ENCODE measurements around the gene GDPD3.

Gene GDPD3

GRCh38 chr16:30112197-30113030 is 923 bp downstream of the GDPD3 start:
- Histone ChIP-seq H3K27ac (ENCODE audit: low read length) (no peak overlapping the region), H3K27me3 (ENCODE audit: low read depth, low read length) (no peaks in the 10 kb centered on the region), H3K4me3 (ENCODE audit: low read depth in 1 of 2, low read length in 2 of 2) (no peak overlapping the region), H3K4me1 (ENCODE audit: control insufficient read depth in 1 of 2, insufficient read depth in 2 of 2, low read length in 2 of 2) (no peaks in the 10 kb centered on the region), H3K36me3 (ENCODE audit: control insufficient read depth in 1 of 2, insufficient read depth in 2 of 2, low read length in 2 of 2) (peaks cover 6 to 53% of the 10 kb centered on the region in 2 donors), H3K9me3 (ENCODE audit: control insufficient read depth in 1 of 2, low read length in 2 of 2) (no peaks in the 10 kb centered on the region)

GRCh38 chr16:30110661-30111060 is 2.7 kb downstream of the GDPD3 start:
- no peaks in the 10 kb centered on the region for H3K27me3 ChIP-seq (ENCODE audit: low read depth, low read length)
- H3K4me3 ChIP-seq (ENCODE audit: low read depth in 1 of 2, low read length in 2 of 2) = no peak overlapping the region
- no peaks in the 10 kb centered on the region for H3K9me3 ChIP-seq (ENCODE audit: control insufficient read depth in 1 of 2, low read length in 2 of 2)
- peaks cover 0 to 44% of the 10 kb centered on the region in 2 donors for H3K36me3 ChIP-seq (ENCODE audit: control insufficient read depth in 1 of 2, insufficient read depth in 2 of 2, low read length in 2 of 2)
- no peak overlapping the region for H3K27ac ChIP-seq (ENCODE audit: low read length)
- H3K4me1 ChIP-seq (ENCODE audit: control insufficient read depth in 1 of 2, insufficient read depth in 2 of 2, low read length in 2 of 2) = no peaks in the 10 kb centered on the region

DNA sequence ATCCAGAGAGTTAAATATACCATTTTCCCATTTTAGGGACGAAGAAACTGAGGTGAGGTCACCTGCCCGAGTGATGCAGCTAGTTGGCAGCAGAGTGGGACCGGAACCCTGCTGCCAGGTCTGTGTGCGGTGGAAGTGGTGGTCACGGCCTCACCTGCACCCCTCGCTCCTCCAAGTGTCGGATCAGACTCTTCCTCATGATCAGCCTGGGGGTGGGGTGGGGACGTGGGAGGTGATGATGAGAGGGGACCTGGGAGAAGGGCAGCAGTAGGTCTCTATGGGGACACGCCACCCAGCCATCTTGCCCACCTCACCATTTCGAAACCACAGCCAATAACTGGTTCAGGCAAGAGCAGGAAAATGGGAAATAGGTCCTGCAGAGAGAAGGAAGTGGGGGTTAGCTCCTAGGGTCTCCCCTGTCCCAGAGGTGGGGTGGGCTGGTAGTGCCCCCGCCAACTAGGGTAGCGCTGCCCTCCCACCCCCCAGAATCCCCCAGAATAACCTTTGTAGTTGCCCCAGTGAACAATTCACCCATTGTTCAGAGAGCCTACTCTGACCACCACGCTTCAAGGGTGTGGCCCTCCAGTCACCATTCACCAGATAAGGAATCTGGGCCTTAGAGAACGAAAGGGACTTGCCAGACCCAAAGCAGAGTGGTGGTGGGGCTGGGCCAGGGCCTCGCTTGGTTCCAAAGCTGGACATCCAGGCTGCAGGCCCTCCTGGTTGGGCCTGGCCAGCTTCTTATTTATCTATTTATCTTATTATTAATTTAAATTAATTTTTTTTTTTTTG is 5.1 kb downstream of the GDPD3 start:
- Histone ChIP-seq H3K4me1 (ENCODE audit: control insufficient read depth in 1 of 2, insufficient read depth in 2 of 2, low read length in 2 of 2) (no peaks in the 10 kb centered on the region), H3K9me3 (ENCODE audit: control insufficient read depth in 1 of 2, low read length in 2 of 2) (no peaks in the 10 kb centered on the region), H3K36me3 (ENCODE audit: control insufficient read depth in 1 of 2, insufficient read depth in 2 of 2, low read length in 2 of 2) (peaks cover 8 to 40% of the 10 kb centered on the region in 2 donors), H3K27me3 (ENCODE audit: low read depth, low read length) (no peaks in the 10 kb centered on the region), H3K4me3 (ENCODE audit: low read depth in 1 of 2, low read length in 2 of 2) (no peak overlapping the region), H3K27ac (ENCODE audit: low read length) (no peak overlapping the region)

DNA sequence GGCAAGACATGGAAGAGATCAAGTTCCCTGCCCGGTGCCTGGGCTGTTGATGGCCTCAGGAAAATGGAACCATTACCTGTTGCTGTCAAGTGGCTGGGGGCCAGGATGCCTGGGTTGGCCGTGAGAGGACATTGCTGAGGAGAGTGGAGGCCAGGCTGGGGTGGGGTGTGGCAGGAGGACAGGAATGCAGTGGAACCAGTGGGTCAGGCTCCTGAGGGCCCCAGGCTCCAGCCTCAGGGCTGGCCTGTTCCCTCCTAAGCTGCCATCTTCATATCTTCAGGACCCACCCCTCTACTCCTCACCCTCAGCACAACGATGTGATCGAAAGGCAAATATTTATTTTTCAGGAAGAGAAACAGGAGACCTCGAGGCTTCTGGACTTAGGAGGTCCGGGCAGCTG is 8.8 kb downstream of the GDPD3 start:
- H3K36me3 ChIP-seq (ENCODE audit: control insufficient read depth in 1 of 2, insufficient read depth in 2 of 2, low read length in 2 of 2) = peaks cover 8 to 36% of the 10 kb centered on the region in 2 donors
- H3K4me3 ChIP-seq (ENCODE audit: low read depth in 1 of 2, low read length in 2 of 2) = no peak overlapping the region
- H3K9me3 ChIP-seq (ENCODE audit: control insufficient read depth in 1 of 2, low read length in 2 of 2) = no peaks in the 10 kb centered on the region
- no peaks in the 10 kb centered on the region for H3K27me3 ChIP-seq (ENCODE audit: low read depth, low read length)
- no peaks in the 10 kb centered on the region for H3K4me1 ChIP-seq (ENCODE audit: control insufficient read depth in 1 of 2, insufficient read depth in 2 of 2, low read length in 2 of 2)
- no peak overlapping the region for H3K27ac ChIP-seq (ENCODE audit: low read length)

GRCh38 chr16:30104090-30104489 is 9.2 kb downstream of the GDPD3 start:
- Histone ChIP-seq H3K9me3 (ENCODE audit: control insufficient read depth in 1 of 2, low read length in 2 of 2) (no peaks in the 10 kb centered on the region), H3K27ac (ENCODE audit: low read length) (no peak overlapping the region), H3K36me3 (ENCODE audit: control insufficient read depth in 1 of 2, insufficient read depth in 2 of 2, low read length in 2 of 2) (peaks cover 8 to 36% of the 10 kb centered on the region in 2 donors), H3K4me3 (ENCODE audit: low read depth in 1 of 2, low read length in 2 of 2) (no peak overlapping the region), H3K27me3 (ENCODE audit: low read depth, low read length) (no peaks in the 10 kb centered on the region), H3K4me1 (ENCODE audit: control insufficient read depth in 1 of 2, insufficient read depth in 2 of 2, low read length in 2 of 2) (no peaks in the 10 kb centered on the region)

DNA sequence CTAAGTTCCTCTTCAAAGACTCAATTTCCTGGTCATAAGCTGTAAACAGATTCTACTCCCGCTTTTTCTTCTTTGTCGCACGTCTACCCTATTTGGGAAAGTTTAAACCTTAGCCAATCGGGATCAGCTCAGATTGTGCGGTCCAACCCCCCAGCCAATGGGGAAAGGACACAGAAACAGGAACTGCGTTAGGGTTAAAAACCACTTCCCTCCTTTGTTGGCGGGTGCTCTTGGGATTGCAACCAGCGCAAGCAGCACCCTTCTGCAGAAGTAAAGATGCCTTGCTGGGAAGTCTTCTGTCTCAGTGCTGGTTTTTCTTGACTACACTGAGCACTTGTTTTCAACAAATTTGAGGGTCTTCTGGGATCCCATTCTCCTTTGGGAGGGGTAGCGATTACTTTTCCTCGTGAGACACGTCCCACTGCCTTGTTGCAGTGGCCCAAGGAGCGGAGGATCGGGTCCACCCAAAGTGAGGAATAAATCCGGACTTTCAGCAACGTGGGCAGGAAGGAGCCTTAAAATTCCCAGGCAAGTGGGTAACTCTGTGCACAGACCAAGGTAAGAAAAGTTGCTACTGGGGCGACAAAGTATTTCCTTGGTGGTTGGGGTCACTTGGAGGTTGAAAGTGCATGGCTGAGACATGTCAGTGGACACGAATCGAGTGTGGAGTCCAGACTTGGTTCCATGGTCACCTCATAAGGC is 16.3 kb downstream of the GDPD3 start:
- peaks cover 7 to 33% of the 10 kb centered on the region in 2 donors for H3K4me1 ChIP-seq (ENCODE audit: control insufficient read depth in 1 of 2, insufficient read depth in 2 of 2, low read length in 2 of 2)
- H3K4me3 ChIP-seq (ENCODE audit: low read depth in 1 of 2, low read length in 2 of 2) = peak overlapping the region; percentile 57 to 84
- no peaks in the 10 kb centered on the region for H3K27me3 ChIP-seq (ENCODE audit: low read depth, low read length)
- H3K9me3 ChIP-seq (ENCODE audit: control insufficient read depth in 1 of 2, low read length in 2 of 2) = peaks cover 7 to 11% of the 10 kb centered on the region in 2 donors
- no peak overlapping the region for H3K27ac ChIP-seq (ENCODE audit: low read length)
- peaks cover 7 to 9% of the 10 kb centered on the region in 2 donors for H3K36me3 ChIP-seq (ENCODE audit: control insufficient read depth in 1 of 2, insufficient read depth in 2 of 2, low read length in 2 of 2)

GRCh38 chr16:30096105-30096861 is 17.1 kb downstream of the GDPD3 start, which contains the start of gene YPEL3:
TSS of gene YPEL3 (minus strand) at chr16:30096213. CDS start at chr16:30095482, 731 bp downstream.
- Histone ChIP-seq H3K4me1 (ENCODE audit: control insufficient read depth in 1 of 2, insufficient read depth in 2 of 2, low read length in 2 of 2) (peaks cover 7 to 36% of the 10 kb centered on the region in 2 donors), H3K27ac (ENCODE audit: low read length) (peak within 1 kb of the TSS; percentile 84), H3K4me3 (ENCODE audit: low read depth in 1 of 2, low read length in 2 of 2) (peak within 1 kb of the TSS; percentile 75 to 84), H3K9me3 (ENCODE audit: control insufficient read depth in 1 of 2, low read length in 2 of 2) (peaks cover 7 to 11% of the 10 kb centered on the region in 2 donors), H3K36me3 (ENCODE audit: control insufficient read depth in 1 of 2, insufficient read depth in 2 of 2, low read length in 2 of 2) (peaks cover 7 to 9% of the 10 kb centered on the region in 2 donors), H3K27me3 (ENCODE audit: low read depth, low read length) (no peaks in the 10 kb centered on the region)

- Histone ChIP-seq H3K4me1 (ENCODE audit: control insufficient read depth in 1 of 2, insufficient read depth in 2 of 2, low read length in 2 of 2) (peaks cover 7 to 40% of the 10 kb centered on the region in 2 donors), H3K9me3 (ENCODE audit: control insufficient read depth in 1 of 2, low read length in 2 of 2) (peaks cover 7 to 11% of the 10 kb centered on the region in 2 donors), H3K36me3 (ENCODE audit: control insufficient read depth in 1 of 2, insufficient read depth in 2 of 2, low read length in 2 of 2) (peaks cover 7 to 9% of the 10 kb centered on the region in 2 donors), H3K27ac (ENCODE audit: low read length) (peak overlapping the region; percentile 84), H3K4me3 (ENCODE audit: low read depth in 1 of 2, low read length in 2 of 2) (peak overlapping the region; percentile 75 to 84), H3K27me3 (ENCODE audit: low read depth, low read length) (no peaks in the 10 kb centered on the region)
Measured at GRCh38 chr16:30095166-30096078, 17.9 kb downstream of the GDPD3 start.

DNA sequence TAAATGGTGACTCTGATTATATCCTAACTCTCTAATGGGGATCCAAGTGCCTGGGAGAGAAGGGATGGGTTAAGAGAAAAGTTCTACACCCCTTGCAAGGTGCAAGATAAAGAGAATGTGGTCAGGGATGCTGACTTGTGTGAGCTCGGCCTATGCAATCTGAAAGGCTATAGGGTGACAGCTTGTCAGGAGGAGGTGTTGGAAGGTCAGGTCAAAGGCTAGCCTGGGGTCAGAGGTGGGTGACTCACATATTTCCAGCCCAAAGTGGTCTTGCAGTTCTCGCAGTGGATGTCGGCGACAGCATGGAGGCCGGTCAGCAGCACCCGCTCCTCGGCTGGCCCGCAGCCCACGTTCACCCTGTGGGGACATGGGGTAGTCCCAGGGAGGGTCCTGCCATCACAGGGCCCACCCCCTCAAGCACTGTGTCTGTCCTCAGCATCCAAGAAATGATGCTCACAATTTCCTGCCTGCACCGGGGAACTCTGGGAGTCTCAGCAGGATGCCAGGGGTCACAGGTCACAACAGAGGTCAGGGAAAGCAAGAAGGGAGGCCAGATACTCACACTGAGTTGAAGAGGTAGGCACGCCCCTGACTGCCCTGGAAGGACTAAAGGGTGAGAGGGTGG is 18.7 kb downstream of the GDPD3 start:
- Histone ChIP-seq H3K4me3 (ENCODE audit: low read depth in 1 of 2, low read length in 2 of 2) (peak overlapping the region; percentile 75 to 84), H3K27me3 (ENCODE audit: low read depth, low read length) (no peaks in the 10 kb centered on the region), H3K27ac (ENCODE audit: low read length) (peak overlapping the region; percentile 84), H3K36me3 (ENCODE audit: control insufficient read depth in 1 of 2, insufficient read depth in 2 of 2, low read length in 2 of 2) (peaks cover 7 to 9% of the 10 kb centered on the region in 2 donors), H3K4me1 (ENCODE audit: control insufficient read depth in 1 of 2, insufficient read depth in 2 of 2, low read length in 2 of 2) (peaks cover 7 to 40% of the 10 kb centered on the region in 2 donors), H3K9me3 (ENCODE audit: control insufficient read depth in 1 of 2, low read length in 2 of 2) (peaks cover 7 to 11% of the 10 kb centered on the region in 2 donors)
